Measurements from ENCODE around the gene RPP14.

Gene RPP14

GRCh38 chr3:58324391-58325390 is 18.6 kb downstream of the RPP14 start:
- H3K4me1 ChIP-seq (ENCODE audit: control insufficient read depth, insufficient read depth, low read length): peaks cover 13% of the 10 kb centered on the region
- H3K9ac ChIP-seq (ENCODE audit: low read depth, low read length): no peak overlapping the region

GRCh38 chr3:58325525-58325992 is 19.5 kb downstream of the RPP14 start:
- no peaks in the 10 kb centered on the region for H3K9me3 ChIP-seq (ENCODE audit: control insufficient read depth, insufficient read depth, low read length)
- peaks cover 13% of the 10 kb centered on the region for H3K4me1 ChIP-seq (ENCODE audit: control insufficient read depth, insufficient read depth, low read length)
- H3K9ac ChIP-seq (ENCODE audit: low read depth, low read length): no peak overlapping the region
- no peaks in the 10 kb centered on the region for H3K36me3 ChIP-seq (ENCODE audit: control insufficient read depth, insufficient read depth, low read length)
- H3K4me3 ChIP-seq (ENCODE audit: low read depth, low read length): no peak overlapping the region
- no peaks in the 10 kb centered on the region for H3K27me3 ChIP-seq (ENCODE audit: control insufficient read depth, insufficient read depth, low read length)

More at GRCh38 chr3:58324391-58325390, 18.6 kb downstream of the RPP14 start:
- H3K9me3 ChIP-seq (ENCODE audit: control insufficient read depth, insufficient read depth, low read length): no peaks in the 10 kb centered on the region
- no peaks in the 10 kb centered on the region for H3K27me3 ChIP-seq (ENCODE audit: control insufficient read depth, insufficient read depth, low read length)
- no peak overlapping the region for H3K4me3 ChIP-seq (ENCODE audit: low read depth, low read length)
- no peaks in the 10 kb centered on the region for H3K36me3 ChIP-seq (ENCODE audit: control insufficient read depth, insufficient read depth, low read length)

GRCh38 chr3:58326267-58326900 is 20.3 kb downstream of the RPP14 start:
- H3K36me3 ChIP-seq (ENCODE audit: control insufficient read depth, insufficient read depth, low read length): no peaks in the 10 kb centered on the region

GRCh38 chr3:58329150-58329921 is 23.3 kb downstream of the RPP14 start:
- Histone ChIP-seq H3K27me3 (ENCODE audit: control insufficient read depth, insufficient read depth, low read length) (peaks cover 22% of the 10 kb centered on the region), H3K9ac (ENCODE audit: low read depth, low read length) (no peak overlapping the region), H3K4me3 (ENCODE audit: low read depth, low read length) (no peak overlapping the region), H3K9me3 (ENCODE audit: control insufficient read depth, insufficient read depth, low read length) (no peaks in the 10 kb centered on the region), H3K36me3 (ENCODE audit: control insufficient read depth, insufficient read depth, low read length) (no peaks in the 10 kb centered on the region), H3K4me1 (ENCODE audit: control insufficient read depth, insufficient read depth, low read length) (peaks cover 3% of the 10 kb centered on the region)

More at GRCh38 chr3:58326267-58326900, 20.3 kb downstream of the RPP14 start:
- Histone ChIP-seq H3K4me3 (ENCODE audit: low read depth, low read length) (no peak overlapping the region), H3K27me3 (ENCODE audit: control insufficient read depth, insufficient read depth, low read length) (peaks cover 4% of the 10 kb centered on the region), H3K9ac (ENCODE audit: low read depth, low read length) (no peak overlapping the region), H3K9me3 (ENCODE audit: control insufficient read depth, insufficient read depth, low read length) (no peaks in the 10 kb centered on the region), H3K4me1 (ENCODE audit: control insufficient read depth, insufficient read depth, low read length) (peaks cover 10% of the 10 kb centered on the region)

- no peak overlapping the region for H3K9ac ChIP-seq (ENCODE audit: low read depth, low read length)
- no peaks in the 10 kb centered on the region for H3K36me3 ChIP-seq (ENCODE audit: control insufficient read depth, insufficient read depth, low read length)
- H3K27me3 ChIP-seq (ENCODE audit: control insufficient read depth, insufficient read depth, low read length): peaks cover 26% of the 10 kb centered on the region
- no peak overlapping the region for H3K4me3 ChIP-seq (ENCODE audit: low read depth, low read length)
- H3K4me1 ChIP-seq (ENCODE audit: control insufficient read depth, insufficient read depth, low read length): peaks cover 3% of the 10 kb centered on the region
- H3K9me3 ChIP-seq (ENCODE audit: control insufficient read depth, insufficient read depth, low read length): no peaks in the 10 kb centered on the region
Measured at GRCh38 chr3:58329922-58330413, 23.9 kb downstream of the RPP14 start.

- H3K9me3 ChIP-seq (ENCODE audit: control insufficient read depth, insufficient read depth, low read length): no peaks in the 10 kb centered on the region
- H3K27me3 ChIP-seq (ENCODE audit: control insufficient read depth, insufficient read depth, low read length): peaks cover 26% of the 10 kb centered on the region
- H3K36me3 ChIP-seq (ENCODE audit: control insufficient read depth, insufficient read depth, low read length): no peaks in the 10 kb centered on the region
- H3K4me3 ChIP-seq (ENCODE audit: low read depth, low read length): no peak overlapping the region
- H3K9ac ChIP-seq (ENCODE audit: low read depth, low read length): no peak overlapping the region
- H3K4me1 ChIP-seq (ENCODE audit: control insufficient read depth, insufficient read depth, low read length): peaks cover 3% of the 10 kb centered on the region
Measured at GRCh38 chr3:58331593-58332152, 25.6 kb downstream of the RPP14 start.

- Histone ChIP-seq H3K9me3 (ENCODE audit: control insufficient read depth, insufficient read depth, low read length) (no peaks in the 10 kb centered on the region), H3K36me3 (ENCODE audit: control insufficient read depth, insufficient read depth, low read length) (no peaks in the 10 kb centered on the region), H3K27me3 (ENCODE audit: control insufficient read depth, insufficient read depth, low read length) (peaks cover 26% of the 10 kb centered on the region), H3K4me1 (ENCODE audit: control insufficient read depth, insufficient read depth, low read length) (peaks cover 3% of the 10 kb centered on the region), H3K9ac (ENCODE audit: low read depth, low read length) (peak within 1 kb of the TSS; percentile 54), H3K4me3 (ENCODE audit: low read depth, low read length) (peak within 1 kb of the TSS; percentile 71)
Measured at GRCh38 chr3:58332575-58333188, 26.6 kb downstream of the RPP14 start, which contains the start of gene PXK. Gene PXK (plus strand): TSS chr3:58332892. CDS start chr3:58332989, 97 bp downstream.

- Histone ChIP-seq H3K4me3 (ENCODE audit: low read depth, low read length) (peak overlapping the region; percentile 71), H3K27me3 (ENCODE audit: control insufficient read depth, insufficient read depth, low read length) (peaks cover 26% of the 10 kb centered on the region), H3K9ac (ENCODE audit: low read depth, low read length) (no peak overlapping the region), H3K4me1 (ENCODE audit: control insufficient read depth, insufficient read depth, low read length) (peaks cover 3% of the 10 kb centered on the region), H3K36me3 (ENCODE audit: control insufficient read depth, insufficient read depth, low read length) (no peaks in the 10 kb centered on the region), H3K9me3 (ENCODE audit: control insufficient read depth, insufficient read depth, low read length) (no peaks in the 10 kb centered on the region)
Measured at GRCh38 chr3:58333206-58334012, 27.4 kb downstream of the RPP14 start.

- H3K4me1 ChIP-seq (ENCODE audit: control insufficient read depth, insufficient read depth, low read length): peaks cover 3% of the 10 kb centered on the region
- no peak overlapping the region for H3K9ac ChIP-seq (ENCODE audit: low read depth, low read length)
- peaks cover 26% of the 10 kb centered on the region for H3K27me3 ChIP-seq (ENCODE audit: control insufficient read depth, insufficient read depth, low read length)
- H3K4me3 ChIP-seq (ENCODE audit: low read depth, low read length): peak overlapping the region; percentile 71
- H3K9me3 ChIP-seq (ENCODE audit: control insufficient read depth, insufficient read depth, low read length): no peaks in the 10 kb centered on the region
- no peaks in the 10 kb centered on the region for H3K36me3 ChIP-seq (ENCODE audit: control insufficient read depth, insufficient read depth, low read length)
Measured at GRCh38 chr3:58334013-58334321, 27.9 kb downstream of the RPP14 start.

- peaks cover 26% of the 10 kb centered on the region for H3K27me3 ChIP-seq (ENCODE audit: control insufficient read depth, insufficient read depth, low read length)
- peaks cover 3% of the 10 kb centered on the region for H3K4me1 ChIP-seq (ENCODE audit: control insufficient read depth, insufficient read depth, low read length)
- no peaks in the 10 kb centered on the region for H3K36me3 ChIP-seq (ENCODE audit: control insufficient read depth, insufficient read depth, low read length)
- H3K9ac ChIP-seq (ENCODE audit: low read depth, low read length): no peak overlapping the region
- no peaks in the 10 kb centered on the region for H3K9me3 ChIP-seq (ENCODE audit: control insufficient read depth, insufficient read depth, low read length)
- H3K4me3 ChIP-seq (ENCODE audit: low read depth, low read length): no peak overlapping the region
Measured at GRCh38 chr3:58334506-58334884, 28.4 kb downstream of the RPP14 start.

Measured in iPS-15b (cell line).